Adrenal gland (tissue), 5 donors: ENCODE data around the gene ARHGAP30.

Experiments used
- CTCF ChIP-seq, 6 experiments: fragments of 450-650 bp in 4 of 6; fragments of 200-600 bp in 2 of 6; sonication (generic) in 1 of 6; IDR thresholded peaks; 1 replicate in 5 of 6; 2 replicates in 1 of 6; pipeline versions ENCODE4 v1.5.1 to v1.8.0; 2016 to 2021; ENCODE audit warnings: antibody characterized with exemption in 6 of 6, mild to moderate bottlenecking in 2 of 6, moderate library complexity in 1 of 6
- POLR2A ChIP-seq, 2 donors: fragments of 450-650 bp; IDR thresholded peaks; one replicate each; pipeline ENCODE4 v1.6.1; 2017; ENCODE audit warnings: antibody characterized with exemption in 2 of 2, mild to moderate bottlenecking in 2 of 2, moderate library complexity in 1 of 2
- donor health status: DM: no; HTN: no; CAD: no.

- TF ChIP-seq CTCF (IDR thresholded peaks at IDR 0.05) (no peak), POLR2A (IDR thresholded peaks at IDR 0.05) (no peak)
Observed at GRCh38 chr1:161099090-161099802, 29.6 kb upstream of the ARHGAP30 start.
